Loucy (cell line): ENCODE measurements around the gene DGCR2.

Source experiments
- H2AFZ ChIP-seq: fragments of 200-600 bp; sonication (generic); 2 replicates; pipeline ENCODE4 v1.6.0; 2016; ENCODE audit warnings: antibody characterized with exemption, mild to moderate bottlenecking, low read length, moderate library complexity
- H3F3A ChIP-seq: fragments of 200-600 bp; 2 replicates; pipeline ENCODE4 v1.6.0; 2016; ENCODE audit warnings: antibody characterized with exemption, low read depth, mild to moderate bottlenecking
- H3K27me3 ChIP-seq: fragments of 200-600 bp; sonication (generic); 2 replicates; pipeline ENCODE4 v1.6.1; 2014; ENCODE audit warnings: low read length, mild to moderate bottlenecking; ENCODE audit not compliant: insufficient read depth, poor library complexity, severe bottlenecking
- H3K36me3 ChIP-seq: fragments of 200-600 bp; sonication (generic); 2 replicates; pipeline ENCODE4 v1.6.1; 2016; ENCODE audit warnings: low read length; ENCODE audit not compliant: insufficient read depth
- H3K4me1 ChIP-seq: fragments of 200-600 bp; sonication (generic); 2 replicates; pipeline ENCODE4 v1.5.1; 2014; ENCODE audit warnings: low read length, mild to moderate bottlenecking; ENCODE audit not compliant: insufficient read depth, poor library complexity, severe bottlenecking
- H3K4me2 ChIP-seq: fragments of 200-600 bp; sonication (generic); 2 replicates; pipeline ENCODE4 v1.6.0; 2014; ENCODE audit warnings: antibody characterized with exemption, low read length, low read depth, mild to moderate bottlenecking; ENCODE audit not compliant: poor library complexity, severe bottlenecking
- H3K4me3 ChIP-seq: fragments of 200-600 bp; sonication (generic); 2 replicates; pipeline ENCODE4 v1.5.1; 2014; ENCODE audit warnings: low read length, mild to moderate bottlenecking, mixed read lengths; ENCODE audit not compliant: poor library complexity, severe bottlenecking
- H3K79me2 ChIP-seq: fragments of 200-600 bp; sonication (generic); 2 replicates; pipeline ENCODE4 v1.6.1; 2014; ENCODE audit warnings: low read length; ENCODE audit not compliant: insufficient read depth
- H3K9ac ChIP-seq: fragments of 200-600 bp; sonication (generic); 2 replicates; pipeline ENCODE4 v1.6.0; 2014; ENCODE audit warnings: mild to moderate bottlenecking, low read depth, low read length, moderate library complexity; ENCODE audit not compliant: poor library complexity, severe bottlenecking
- H3K9me2 ChIP-seq: fragments of 200-600 bp; sonication (generic); replicated peaks from 2 replicates; pipeline ENCODE4 v1.6.1; 2016; ENCODE audit warnings: low read depth, low read length, mixed read lengths
- H3K9me3 ChIP-seq: fragments of 200-600 bp; sonication (generic); 2 replicates; pipeline ENCODE4 v1.6.1; 2014; ENCODE audit warnings: mild to moderate bottlenecking, antibody characterized with exemption, low read length, low read depth; ENCODE audit not compliant: insufficient read depth
- H4K20me1 ChIP-seq: fragments of 200-600 bp; sonication (generic); 2 replicates; pipeline ENCODE4 v1.6.0; 2014; ENCODE audit warnings: antibody characterized with exemption, low read length, mild to moderate bottlenecking; ENCODE audit not compliant: insufficient read depth, poor library complexity, severe bottlenecking
- CTCF ChIP-seq: fragments of 200-600 bp; sonication (generic); conservative IDR thresholded peaks from 2 replicates; pipeline ENCODE4 v1.5.1; 2014; ENCODE audit warnings: mild to moderate bottlenecking, antibody characterized with exemption, low read length
- EZH2phosphoT487 ChIP-seq: fragments of 200-600 bp; IDR thresholded peaks from 2 replicates; pipeline ENCODE4 v1.6.1; 2018; ENCODE audit warnings: antibody characterized with exemption, mild to moderate bottlenecking, moderate library complexity, borderline replicate concordance

Gene DGCR2

GRCh38 chr22:19039448-19039780 lies 82.8 kb downstream of the DGCR2 start:
- TF ChIP-seq EZH2phosphoT487, result no peak
- no peak for TF ChIP-seq CTCF
- H4K20me1 ChIP-seq, result no peaks in the 10 kb centered on the region

GRCh38 chr22:19038728-19039447 lies 83.3 kb downstream of the DGCR2 start:
- Histone ChIP-seq H3K9me2 (no peaks in the 10 kb centered on the region), H3K4me2 (no peak overlapping the region), H3K79me2 (no peaks in the 10 kb centered on the region), H3K36me3 (peaks cover 55% of the 10 kb centered on the region; the same call in 1 of the 2 replicates), H2AFZ (no peak overlapping the region), H4K20me1 (no peaks in the 10 kb centered on the region), H3K9ac (no peak overlapping the region), H3K9me3 (no peaks in the 10 kb centered on the region), H3K4me3 (no peak overlapping the region), H3K4me1 (no peaks in the 10 kb centered on the region), H3F3A (no peaks in the 10 kb centered on the region), H3K27me3 (no peaks in the 10 kb centered on the region)
- TF ChIP-seq EZH2phosphoT487, result no peak
- TF ChIP-seq CTCF, result 0 out of 2 replicates have a peak, but pooled peaks have one; percentile 12

More at GRCh38 chr22:19039448-19039780, 82.8 kb downstream of the DGCR2 start:
- Histone ChIP-seq H3K9me2 (no peaks in the 10 kb centered on the region), H3F3A (no peaks in the 10 kb centered on the region), H3K4me2 (no peak overlapping the region), H3K36me3 (peaks cover 60% of the 10 kb centered on the region; the same call in 1 of the 2 replicates), H2AFZ (no peak overlapping the region), H3K4me1 (no peaks in the 10 kb centered on the region), H3K27me3 (no peaks in the 10 kb centered on the region), H3K9ac (no peak overlapping the region), H3K79me2 (no peaks in the 10 kb centered on the region), H3K4me3 (no peak overlapping the region), H3K9me3 (no peaks in the 10 kb centered on the region)

- TF ChIP-seq CTCF (no peak), EZH2phosphoT487 (no peak)
- no peaks in the 10 kb centered on the region for H3K9me3 ChIP-seq
- H3K4me3 ChIP-seq, result no peak overlapping the region
- H3K36me3 ChIP-seq, result peaks cover 48% of the 10 kb centered on the region; the same call in 1 of the 2 replicates
- H3F3A ChIP-seq, result no peaks in the 10 kb centered on the region
- H3K4me1 ChIP-seq, result no peaks in the 10 kb centered on the region
- H4K20me1 ChIP-seq, result no peaks in the 10 kb centered on the region
- no peak overlapping the region for H3K4me2 ChIP-seq
- H3K27me3 ChIP-seq, result no peaks in the 10 kb centered on the region
- no peaks in the 10 kb centered on the region for H3K9me2 ChIP-seq
- no peak overlapping the region for H2AFZ ChIP-seq
- no peaks in the 10 kb centered on the region for H3K79me2 ChIP-seq
- no peak overlapping the region for H3K9ac ChIP-seq
These were observed 84.1 kb downstream of the DGCR2 start for GRCh38 chr22:19038164-19038546.
